ENCODE measurements around the gene FAM90A26.
"Not testable (repeated sequence)": the region's sequence is repeated elsewhere in the genome, so short reads cannot be mapped to it uniquely, and the experiment has no call there.

FAM90A26 gene

GRCh38 chr4:9169791-9170459 lies at the start of gene FAM90A26:
TSS of gene FAM90A26 (plus strand) at chr4:9170409. CDS start at chr4:9173173, 2,764 bp downstream.
- DNase-seq, result not testable (repeated sequence)

GRCh38 chr4:9122711-9123110 lies 47.5 kb upstream of the FAM90A26 start:
- DNase-seq, result not testable (repeated sequence)

- DNase-seq, result not testable (repeated sequence)
Observed at GRCh38 chr4:9123572-9124007, 46.6 kb upstream of the FAM90A26 start.

- DNase-seq, result not testable (repeated sequence)
Observed at GRCh38 chr4:9125601-9126161, 44.5 kb upstream of the FAM90A26 start.

GRCh38 chr4:9131420-9131819 lies 38.8 kb upstream of the FAM90A26 start:
- not testable (repeated sequence) for DNase-seq

- DNase-seq, result not testable (repeated sequence)
Observed at GRCh38 chr4:9132849-9133248, 37.4 kb upstream of the FAM90A26 start.

- DNase-seq, result not testable (repeated sequence)
Observed at GRCh38 chr4:9134011-9134410, 36.2 kb upstream of the FAM90A26 start.

GRCh38 chr4:9134556-9134955 lies 35.7 kb upstream of the FAM90A26 start:
- DNase-seq, result not testable (repeated sequence)

GRCh38 chr4:9141050-9141449 lies 29.2 kb upstream of the FAM90A26 start:
- DNase-seq, result not testable (repeated sequence)

GRCh38 chr4:9142786-9143185 lies 27.4 kb upstream of the FAM90A26 start:
- DNase-seq, result not testable (repeated sequence)

GRCh38 chr4:9143421-9144080 lies 26.7 kb upstream of the FAM90A26 start:
- DNase-seq, result no peak

GRCh38 chr4:9146967-9147366 lies 23.2 kb upstream of the FAM90A26 start:
- DNase-seq, result no peak

- not testable (repeated sequence) for DNase-seq
Observed at GRCh38 chr4:9147368-9147767, 22.8 kb upstream of the FAM90A26 start.

- not testable (repeated sequence) for DNase-seq
Observed at GRCh38 chr4:9148611-9149409, 21.4 kb upstream of the FAM90A26 start.

- not testable (repeated sequence) for DNase-seq
Observed at GRCh38 chr4:9151809-9152179, 18.4 kb upstream of the FAM90A26 start.

GRCh38 chr4:9152180-9153007 lies 17.8 kb upstream of the FAM90A26 start:
- DNase-seq, result peak; percentile 40

GRCh38 chr4:9153008-9153570 lies 17.1 kb upstream of the FAM90A26 start:
- DNase-seq, result not testable (repeated sequence)

- DNase-seq, result not testable (repeated sequence)
Observed at GRCh38 chr4:9153571-9154157, 16.5 kb upstream of the FAM90A26 start.

- DNase-seq, result not testable (repeated sequence)
Observed at GRCh38 chr4:9155101-9155886, 14.9 kb upstream of the FAM90A26 start.

GRCh38 chr4:9158392-9158791 lies 11.8 kb upstream of the FAM90A26 start:
- DNase-seq, result not testable (repeated sequence)
